H1 (cell line): ENCODE results near the gene OR5W2. TPM values are rescaled to one million over a fixed set of nuclear protein-coding genes. Genes with fewer than 3 reads are reported as not detected.

Experiments
- CHD1 ChIP-seq: IDR thresholded peaks from 2 replicates; pipeline ENCODE4 v1.6.1; 2012; ENCODE audit warnings: low read depth, low read length, improper control_type of control experiment
- GABPA ChIP-seq: IDR thresholded peaks from 2 replicates; pipeline ENCODE4 v1.6.1; 2011; ENCODE audit warnings: mild to moderate bottlenecking, low read length, moderate library complexity, borderline replicate concordance; ENCODE audit not compliant: insufficient read depth
- GTF2F1 ChIP-seq: IDR thresholded peaks from 2 replicates; pipeline ENCODE4 v1.6.1; 2012; ENCODE audit warnings: low read depth, low read length, improper control_type of control experiment, borderline replicate concordance
- KDM4A ChIP-seq: IDR thresholded peaks from one replicate; pipeline ENCODE4 v1.7.1; 2012; ENCODE audit warnings: low read depth, mild to moderate bottlenecking, moderate library complexity, low read length, inconsistent platforms; ENCODE audit not compliant: severe bottlenecking
- PHF8 ChIP-seq: fragments of 200-600 bp; sonication (generic); conservative IDR thresholded peaks from 2 replicates; pipeline ENCODE4 v1.7.1; 2012; ENCODE audit warnings: low read depth, mild to moderate bottlenecking, inconsistent platforms, low read length, moderate library complexity
- POU5F1 ChIP-seq: IDR thresholded peaks from 2 replicates; pipeline ENCODE4 v1.6.1; 2011; ENCODE audit warnings: low read depth, mild to moderate bottlenecking, low read length, moderate library complexity
- polyA plus RNA-seq, 7 experiments: library from polyadenylated mRNA; depleted of rRNA in 3 of 7; stranded (reverse) in 5 of 7; unstranded in 2 of 7; fragments of >200 nt in 5 of 7; fragments of 200-250 nt in 2 of 7; gene quantifications; 1 replicate in 5 of 7; 2 replicates in 1 of 7; 4 replicates in 1 of 7; pipeline versions ENCODE4 v1.2.1 to v1.2.3, GENCODE V29; 2011 to 2013; ENCODE audit warnings: missing spikeins in 2 of 7, mixed read lengths in 2 of 7
- total RNA-seq: library from RNA; stranded (reverse); fragmentation: NEBNext Ultra II Directional; extraction: Animal tissue kit (Norgen Biotek cat#: 25700); gene quantifications from 2 replicates; pipeline ENCODE4 v1.2.1, GENCODE V29; 2021

The OR5W2 gene
- total and polyA plus RNA-seq, 2 of the 8 experiments (the other 6 are each of a cell fraction or from before 2014, with no cell fraction given): not detected

GRCh38 chr11:55914482-55914881 is at the start of gene OR5W2 (continued):
- TF ChIP-seq PHF8 (no peak), KDM4A (no peak), GABPA (no peak), GTF2F1 (no peak), POU5F1 (no peak), CHD1 (no peak)
